NCI-H1105 treated with DMSO at 0.1 percent for 48 hours (cell line): Measurements from ENCODE around the gene MINAR1.
"Not testable (repeated sequence)": the region's sequence is repeated elsewhere in the genome, so short reads cannot be mapped to it uniquely, and the experiment has no call there.

Source experiments
- DNase-seq: peaks from one replicate; lab custom pipeline; 2025; lab: John Stamatoyannopoulos, UW

MINAR1 gene

DNA sequence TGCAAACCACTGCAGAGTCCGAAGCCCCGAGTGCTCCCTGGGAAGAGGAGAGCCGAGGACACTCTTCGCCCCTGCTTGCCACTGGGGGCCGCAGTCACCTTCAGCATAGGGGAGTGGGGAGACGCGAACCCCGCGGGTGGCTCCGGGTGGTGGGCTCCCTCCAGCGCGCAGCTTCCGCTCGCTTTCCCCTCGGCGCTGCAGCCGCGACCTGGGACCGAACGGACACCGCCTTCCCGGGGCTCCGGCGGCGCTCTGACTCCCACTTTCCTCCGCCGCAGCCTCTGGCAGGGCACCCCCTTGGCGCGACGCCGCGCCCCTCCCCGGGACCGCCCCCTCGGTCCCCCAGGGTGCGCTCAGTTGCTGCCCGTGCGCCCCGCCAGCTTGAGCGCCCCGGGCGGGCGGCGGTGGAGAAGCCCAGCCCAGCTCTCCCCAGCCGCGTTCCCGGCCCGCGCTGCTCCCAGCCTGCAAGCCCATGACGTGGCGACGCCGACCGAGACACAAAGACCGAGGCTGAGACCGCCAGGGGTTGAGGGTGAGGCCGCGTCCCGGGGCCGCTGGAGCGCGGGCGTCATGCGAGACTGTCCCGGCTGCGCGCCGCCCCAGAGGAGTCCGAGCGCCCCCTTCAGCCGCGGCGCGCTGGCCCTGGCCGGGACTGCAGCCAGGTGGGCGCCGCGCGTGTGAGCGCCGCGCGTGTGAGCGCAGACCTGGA, at the start of gene MINAR1:
TSS of gene MINAR1 (plus strand) at position 701 of the 709 bp plus-strand sequence. CDS start 23,812 bp downstream, outside the sequence.
- DNase-seq: peak; percentile 9

DNA sequence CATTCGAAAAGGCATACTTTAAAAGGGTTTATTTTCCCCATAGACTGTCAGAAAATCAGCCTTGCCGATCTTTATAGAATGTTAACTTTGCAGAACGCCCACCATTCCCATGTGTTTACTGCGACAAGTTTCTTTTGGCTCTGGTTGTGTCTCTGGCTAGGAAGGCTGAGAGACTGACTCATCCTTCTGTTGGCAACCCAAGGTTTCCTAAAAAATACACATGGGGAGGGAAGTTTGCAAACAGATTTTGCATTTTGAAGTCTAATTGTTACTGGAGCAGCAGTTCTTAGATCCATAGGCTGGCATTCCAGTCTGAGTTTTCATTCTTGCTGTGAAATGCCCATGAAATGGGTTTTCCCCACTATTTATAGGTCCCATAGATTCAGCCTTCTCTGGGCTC, 37.9 kb upstream of the MINAR1 start:
- no peak for DNase-seq

DNA sequence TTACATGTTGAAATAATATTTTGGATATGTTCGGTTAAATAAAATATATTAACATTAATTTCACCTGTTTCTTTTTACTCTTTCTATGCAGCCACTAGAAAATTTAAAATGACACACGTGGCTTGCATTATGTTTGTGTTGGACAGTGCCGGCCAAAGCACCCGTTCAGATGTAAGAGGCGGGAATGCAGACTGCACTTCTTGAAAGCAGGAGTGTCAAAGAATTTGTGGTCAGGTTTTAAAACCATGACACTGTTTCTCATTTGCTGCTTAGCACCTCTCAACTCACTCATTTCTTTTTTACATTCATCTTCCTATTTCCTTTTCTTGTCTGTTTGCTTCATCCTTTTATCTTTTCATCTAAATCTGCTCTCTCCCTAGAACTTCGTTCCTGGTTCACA, 35.3 kb upstream of the MINAR1 start:
- DNase-seq: no peak

- no peak for DNase-seq
Measured at GRCh38 chr15:79397269-79397910, 34.7 kb upstream of the MINAR1 start.

DNA sequence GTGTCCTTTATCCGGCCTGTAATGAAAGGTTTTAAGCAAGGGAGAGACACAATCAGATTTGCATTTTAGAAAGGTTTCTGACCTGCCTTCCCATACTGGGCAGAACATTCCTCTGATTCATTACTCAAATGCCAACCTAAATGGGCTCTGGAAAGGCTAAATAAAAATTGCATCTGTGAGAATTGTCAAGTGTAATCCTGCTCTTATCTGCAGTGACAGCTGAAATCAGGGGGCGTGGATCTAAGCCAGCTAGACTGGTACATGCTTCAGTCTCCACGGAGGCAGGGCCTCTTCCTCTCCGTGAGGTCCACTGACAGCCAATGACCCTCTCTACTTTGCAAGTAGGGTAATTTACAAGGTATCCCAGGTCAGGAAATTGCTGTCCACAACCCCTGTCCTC, 32.5 kb upstream of the MINAR1 start:
- no peak for DNase-seq

DNA sequence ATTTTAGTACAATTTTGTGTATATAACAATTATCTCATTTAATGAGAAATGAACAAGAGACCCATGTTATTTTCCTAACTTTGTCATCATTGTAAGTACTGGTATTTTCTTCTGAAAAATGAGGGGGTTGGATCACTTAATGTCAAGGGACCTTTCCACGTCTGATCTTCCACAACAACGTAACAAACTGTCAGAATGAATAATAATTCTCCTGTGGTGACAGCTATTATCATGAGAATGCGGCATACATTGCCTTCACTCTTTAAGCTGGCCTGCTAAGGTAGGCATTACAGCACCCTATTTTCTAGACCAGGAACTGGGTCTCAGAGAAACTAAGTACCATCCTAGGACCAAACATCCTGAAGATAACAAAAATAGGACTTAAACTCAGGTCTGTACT, 31.5 kb upstream of the MINAR1 start:
- DNase-seq: no peak

DNA sequence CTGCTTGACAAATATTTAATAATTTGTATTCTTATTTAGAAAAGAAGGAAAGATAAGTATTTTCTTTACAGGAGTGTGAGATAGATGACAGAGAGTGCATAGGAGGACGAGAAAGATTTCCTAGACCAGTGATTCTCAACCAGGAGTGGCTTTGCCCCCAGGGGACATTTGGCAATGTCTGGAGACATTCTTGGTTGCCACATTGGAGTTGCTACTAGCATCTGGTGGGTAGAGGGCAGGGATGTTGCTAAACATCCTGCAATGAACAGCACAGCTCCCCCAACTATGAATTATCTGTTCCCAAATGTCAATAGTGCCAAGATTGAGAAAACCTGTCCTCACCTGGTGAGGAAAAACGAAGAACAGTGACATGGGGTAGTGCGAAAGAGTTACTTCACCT, 30.8 kb upstream of the MINAR1 start:
- DNase-seq: no peak

DNA sequence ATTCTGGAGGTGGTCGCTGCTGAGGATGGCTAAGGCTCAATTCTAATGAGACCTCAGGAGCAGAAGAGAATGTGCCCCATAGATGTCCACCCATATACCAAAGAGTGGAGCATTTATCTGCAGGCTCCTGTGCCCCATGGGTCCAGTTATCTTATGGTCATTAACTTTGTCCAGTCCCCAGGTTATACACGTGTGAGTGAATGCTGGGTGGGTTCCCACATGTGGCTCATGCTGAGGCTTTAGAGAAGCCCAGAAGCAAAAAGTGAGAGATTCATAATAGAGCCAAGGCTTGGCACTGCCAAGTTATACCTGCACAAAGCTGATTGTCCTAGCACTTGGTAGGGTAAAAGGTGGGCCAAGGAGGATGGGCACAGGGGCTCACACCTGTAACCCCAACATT, 30.0 kb upstream of the MINAR1 start:
- DNase-seq: no peak

- DNase-seq: no peak
Measured at GRCh38 chr15:79403501-79403900, 28.6 kb upstream of the MINAR1 start.

- DNase-seq: no peak
Measured at GRCh38 chr15:79406210-79406609, 25.9 kb upstream of the MINAR1 start.

- no peak for DNase-seq
Measured at GRCh38 chr15:79408041-79408440, 24.1 kb upstream of the MINAR1 start.

DNA sequence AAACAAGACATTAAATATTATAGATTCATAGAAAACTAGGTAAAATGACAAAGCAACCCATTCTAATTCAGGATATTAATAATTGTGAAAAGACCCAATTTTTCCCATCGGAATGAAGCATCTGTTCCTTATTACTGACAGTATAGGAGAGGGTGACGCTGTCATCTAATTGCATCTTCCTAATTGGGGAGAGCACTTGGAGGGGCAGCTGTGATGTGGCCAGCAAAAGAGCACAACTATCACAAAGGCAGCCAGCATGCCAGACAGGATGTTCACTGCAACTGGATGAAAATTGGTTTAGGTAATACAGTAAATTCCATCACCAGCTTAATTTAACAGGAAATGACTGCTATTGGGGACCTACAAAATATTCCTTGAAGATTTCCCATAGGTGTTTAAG, 21.9 kb upstream of the MINAR1 start:
- DNase-seq: no peak

DNA sequence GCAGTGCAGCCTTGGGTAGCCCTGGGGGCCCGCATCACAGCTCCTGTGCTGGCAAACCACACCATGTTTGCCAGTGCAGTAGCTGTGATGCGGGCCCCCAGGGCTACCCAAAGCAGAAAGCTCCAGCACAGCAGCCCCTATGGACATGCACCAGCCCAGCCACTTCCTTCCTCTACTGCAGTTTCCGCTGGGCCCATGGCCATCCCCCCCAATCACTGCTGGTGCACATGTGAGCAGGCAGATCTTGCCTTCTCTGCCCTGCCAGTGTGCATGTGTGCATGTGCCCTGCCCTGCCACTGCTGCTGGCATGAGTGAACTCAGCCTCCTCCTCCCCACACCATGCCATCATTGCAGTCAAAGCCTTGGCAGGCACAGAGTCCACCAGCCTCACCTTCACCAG, 20.1 kb upstream of the MINAR1 start:
- no peak for DNase-seq

DNA sequence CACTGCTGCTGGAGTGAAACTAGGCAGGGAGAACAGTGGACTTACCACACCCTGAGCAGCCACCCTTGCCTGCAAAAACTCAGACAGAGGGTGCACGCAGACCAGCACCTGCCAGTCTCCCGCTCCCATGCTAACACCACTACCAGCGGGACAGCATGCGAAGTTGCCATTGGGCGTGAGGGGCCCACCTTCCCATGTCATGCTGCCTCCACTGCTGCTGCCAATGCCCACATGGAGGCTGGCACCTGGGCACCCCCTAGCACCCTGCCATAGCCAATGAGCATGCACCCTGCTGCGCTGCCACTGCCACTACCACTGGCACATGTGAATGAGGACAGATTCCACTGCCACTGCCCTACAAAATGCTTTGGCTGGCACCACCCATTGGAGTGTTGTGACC, 19.7 kb upstream of the MINAR1 start:
- DNase-seq: no peak

- no peak for DNase-seq
Measured at GRCh38 chr15:79416876-79417275, 15.3 kb upstream of the MINAR1 start.

DNA sequence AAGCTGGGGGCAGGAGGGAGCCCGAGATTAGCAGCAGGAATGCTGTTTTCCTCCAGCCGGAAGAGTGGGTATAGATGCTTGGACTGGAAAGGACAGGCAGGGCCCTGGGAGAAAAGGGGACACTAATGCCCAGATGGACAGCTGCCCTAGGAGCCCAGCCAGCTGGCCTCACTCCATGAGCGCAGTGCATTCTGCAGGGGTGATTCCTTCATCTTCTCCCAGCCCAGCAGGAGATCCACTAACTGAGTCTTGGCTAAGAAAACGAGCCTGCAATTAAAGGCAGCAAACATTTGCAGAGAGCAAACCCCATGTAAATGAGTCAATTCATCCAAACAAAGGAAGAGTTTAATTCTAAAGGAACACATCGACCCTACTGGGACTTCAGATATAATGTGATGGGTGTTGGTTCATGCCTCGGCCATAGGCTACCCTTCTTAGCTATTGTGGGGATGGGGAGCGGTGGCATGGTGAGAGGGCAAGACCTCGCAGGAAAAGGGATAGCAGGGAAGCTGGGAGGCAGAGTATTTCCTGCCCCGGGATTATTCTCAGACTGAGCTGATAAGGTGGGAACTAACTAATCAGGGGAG, 13.3 kb upstream of the MINAR1 start:
- DNase-seq: no peak

GRCh38 chr15:79425591-79426295, 6.4 kb upstream of the MINAR1 start:
- DNase-seq: no peak

DNA sequence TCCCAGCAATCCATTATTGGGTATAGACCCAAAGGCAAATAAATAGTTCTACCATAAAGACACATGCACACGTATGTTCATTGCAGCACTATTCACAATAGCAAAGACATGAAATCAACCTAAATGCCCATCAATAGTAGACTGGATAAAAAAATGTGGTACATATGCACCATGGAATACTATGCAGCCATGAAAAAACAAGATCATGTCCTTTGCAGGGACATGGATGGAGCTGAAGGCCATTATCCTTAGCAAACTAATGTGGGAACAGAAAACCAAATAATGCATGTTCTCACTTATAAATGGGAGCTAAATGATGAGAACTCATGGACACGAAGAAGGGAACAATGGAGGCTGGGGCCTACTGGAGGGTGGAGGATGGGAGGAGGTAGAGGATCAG, 5.2 kb upstream of the MINAR1 start:
- not testable (repeated sequence) for DNase-seq

- no peak for DNase-seq
Measured at GRCh38 chr15:79427781-79428598, 4.1 kb upstream of the MINAR1 start.

DNA sequence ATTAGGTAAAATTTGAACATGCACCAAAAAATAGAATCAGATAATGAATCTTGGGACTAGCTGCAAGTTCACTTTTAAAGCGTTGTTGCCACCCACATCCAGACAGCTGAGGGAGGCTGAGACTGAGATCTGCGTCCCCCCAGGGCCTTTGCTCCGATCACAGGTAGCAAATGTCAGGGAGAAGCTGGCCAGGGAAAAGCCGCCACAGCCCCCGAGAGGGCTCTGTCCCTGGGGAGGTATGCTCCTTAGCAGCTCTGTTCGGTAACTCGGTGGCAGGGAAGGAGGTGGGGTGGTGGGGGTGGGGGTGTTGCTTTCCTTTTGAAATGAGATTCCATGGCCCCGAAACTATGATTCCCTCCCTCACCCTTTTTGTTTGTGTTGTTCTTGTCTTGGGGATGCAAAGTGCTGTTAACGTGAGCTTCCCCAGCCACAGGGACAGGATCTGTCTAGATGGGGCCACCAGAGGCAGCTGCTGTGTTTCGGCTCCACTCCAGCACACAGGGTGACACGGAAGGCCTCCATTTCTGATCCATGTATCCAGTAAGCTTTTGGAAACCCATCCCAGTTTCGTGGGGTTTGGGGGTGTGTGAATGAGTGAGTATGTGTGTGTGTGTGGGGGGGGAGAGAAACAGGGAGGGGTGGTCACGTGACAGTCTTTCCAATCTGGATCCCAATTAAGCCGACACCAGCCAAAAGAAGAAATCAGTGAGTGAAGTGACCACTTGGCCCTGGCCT, 1.1 kb upstream of the MINAR1 start:
- DNase-seq: no peak
